ENCODE data around the gene ARHGAP6.
A peak's percentile ranks its signal among the peaks of the same experiment; 100 is the strongest.

Gene ARHGAP6

GRCh38 chrX:11259437-11259836, 406.3 kb downstream of the ARHGAP6 start:
- Histone ChIP-seq H3K27ac (no peak overlapping the region), H3K4me1 (peaks cover 0 to 9% (median 0%) of the 10 kb centered on the region in 4 donors), H3K9me3 (no peaks in the 10 kb centered on the region), H3K36me3 (no peaks in the 10 kb centered on the region), H3K27me3 (no peaks in the 10 kb centered on the region), H3K4me3 (no peak overlapping the region)
- intact Hi-C loops (cut with DNase I; ENCODE audit: low total_unique reads) = no loop called here
- no peak for DNase-seq
- TF ChIP-seq, protein P1, sequence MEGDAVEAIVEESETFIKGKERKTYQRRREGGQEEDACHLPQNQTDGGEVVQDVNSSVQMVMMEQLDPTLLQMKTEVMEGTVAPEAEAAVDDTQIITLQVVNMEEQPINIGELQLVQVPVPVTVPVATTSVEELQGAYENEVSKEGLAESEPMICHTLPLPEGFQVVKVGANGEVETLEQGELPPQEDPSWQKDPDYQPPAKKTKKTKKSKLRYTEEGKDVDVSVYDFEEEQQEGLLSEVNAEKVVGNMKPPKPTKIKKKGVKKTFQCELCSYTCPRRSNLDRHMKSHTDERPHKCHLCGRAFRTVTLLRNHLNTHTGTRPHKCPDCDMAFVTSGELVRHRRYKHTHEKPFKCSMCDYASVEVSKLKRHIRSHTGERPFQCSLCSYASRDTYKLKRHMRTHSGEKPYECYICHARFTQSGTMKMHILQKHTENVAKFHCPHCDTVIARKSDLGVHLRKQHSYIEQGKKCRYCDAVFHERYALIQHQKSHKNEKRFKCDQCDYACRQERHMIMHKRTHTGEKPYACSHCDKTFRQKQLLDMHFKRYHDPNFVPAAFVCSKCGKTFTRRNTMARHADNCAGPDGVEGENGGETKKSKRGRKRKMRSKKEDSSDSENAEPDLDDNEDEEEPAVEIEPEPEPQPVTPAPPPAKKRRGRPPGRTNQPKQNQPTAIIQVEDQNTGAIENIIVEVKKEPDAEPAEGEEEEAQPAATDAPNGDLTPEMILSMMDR (IDR thresholded peaks at IDR 0.05) = no peak

- no peaks in the 10 kb centered on the region for H3K36me3 ChIP-seq
- TF ChIP-seq, protein P1 (IDR thresholded peaks at IDR 0.05) = no peak
- H3K4me3 ChIP-seq = no peak overlapping the region
- H3K4me1 ChIP-seq = peaks cover 0 to 9% (median 0%) of the 10 kb centered on the region in 4 donors
- H3K27ac ChIP-seq = no peak overlapping the region
- H3K9me3 ChIP-seq = no peaks in the 10 kb centered on the region
- H3K27me3 ChIP-seq = no peaks in the 10 kb centered on the region
- DNase-seq = no peak
- intact Hi-C loops (cut with DNase I; ENCODE audit: low total_unique reads) = no loop called here
These were observed 408.0 kb downstream of the ARHGAP6 start for GRCh38 chrX:11257711-11258110.

- Histone ChIP-seq H3K27me3 (no peaks in the 10 kb centered on the region), H3K27ac (no peak overlapping the region), H3K4me3 (no peak overlapping the region), H3K4me1 (peaks cover 0 to 9% (median 0%) of the 10 kb centered on the region in 4 donors), H3K36me3 (no peaks in the 10 kb centered on the region), H3K9me3 (no peaks in the 10 kb centered on the region)
- TF ChIP-seq, protein P1 (IDR thresholded peaks at IDR 0.05) = no peak
- no peak for DNase-seq
- intact Hi-C loops (cut with DNase I; ENCODE audit: low total_unique reads) = no loop called here
These were observed 408.4 kb downstream of the ARHGAP6 start for GRCh38 chrX:11257290-11257689.

DNA sequence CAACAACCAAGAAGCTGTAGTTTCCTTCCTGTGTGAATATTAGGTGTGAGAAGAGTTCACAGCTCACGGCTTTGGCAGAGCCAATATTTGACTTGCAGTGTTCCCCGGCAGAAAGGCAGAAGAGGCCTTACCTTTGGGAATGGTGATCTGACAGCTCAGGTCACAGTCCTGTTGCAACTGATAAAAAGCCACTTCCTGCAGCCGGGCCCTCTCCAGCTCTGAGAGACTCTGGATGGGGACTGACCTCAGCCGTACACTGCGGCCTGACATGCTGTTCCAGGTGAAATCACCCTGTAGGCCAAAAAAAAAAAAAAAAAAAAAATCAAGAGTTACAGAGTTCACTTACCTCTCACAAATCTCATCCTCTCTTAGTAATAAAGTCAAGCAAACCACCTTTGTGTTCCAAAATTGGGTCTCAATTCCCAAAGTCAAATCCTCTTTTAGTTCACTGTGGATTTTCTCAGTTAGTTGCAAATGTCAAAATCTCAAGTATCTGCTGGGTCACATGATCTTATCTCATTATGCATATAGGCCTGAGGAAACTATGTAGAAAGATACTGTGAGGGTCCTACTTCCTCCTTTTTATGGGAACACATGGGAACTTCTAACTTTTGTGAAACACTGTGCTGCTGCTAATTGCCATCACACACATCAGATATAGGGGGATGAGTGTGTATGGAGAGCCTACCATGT, 411.2 kb downstream of the ARHGAP6 start:
- no peak overlapping the region for H3K27ac ChIP-seq
- intact Hi-C loops (cut with DNase I; ENCODE audit: low total_unique reads) = no loop called here
- no peaks in the 10 kb centered on the region for H3K9me3 ChIP-seq
- no peak for DNase-seq
- TF ChIP-seq, protein P1 (IDR thresholded peaks at IDR 0.05) = no peak
- H3K4me3 ChIP-seq = no peak overlapping the region
- no peaks in the 10 kb centered on the region for H3K4me1 ChIP-seq
- no peaks in the 10 kb centered on the region for H3K36me3 ChIP-seq
- H3K27me3 ChIP-seq = no peaks in the 10 kb centered on the region

GRCh38 chrX:11244636-11245035, 421.1 kb downstream of the ARHGAP6 start:
- peak in 1 of 2 donors; percentile 34 for DNase-seq
- Histone ChIP-seq H3K27ac (no peak overlapping the region), H3K9me3 (no peaks in the 10 kb centered on the region), H3K27me3 (no peaks in the 10 kb centered on the region), H3K4me1 (peaks cover 0 to 18% (median 0%) of the 10 kb centered on the region in 4 donors), H3K36me3 (no peaks in the 10 kb centered on the region), H3K4me3 (no peak overlapping the region)
- TF ChIP-seq, protein P1 (IDR thresholded peaks at IDR 0.05) = no peak
- intact Hi-C loops (cut with DNase I; ENCODE audit: low total_unique reads) = no loop called here
